Rectal smooth muscle tissue (tissue), 1 donor: ENCODE data around the gene PRKCD.

Experiments
- H3K27ac ChIP-seq: one replicate; pipeline ENCODE4 v1.7.0; 2013; ENCODE audit warnings: low read depth, low read length, inconsistent platforms
- H3K27me3 ChIP-seq: one replicate; pipeline ENCODE4 v1.7.0; 2013; ENCODE audit warnings: low read length; ENCODE audit not compliant: control insufficient read depth, insufficient read depth
- H3K36me3 ChIP-seq: one replicate; pipeline ENCODE4 v1.7.0; 2013; ENCODE audit warnings: low read length; ENCODE audit not compliant: control insufficient read depth, insufficient read depth
- H3K4me1 ChIP-seq: one replicate; pipeline ENCODE4 v1.7.0; 2013; ENCODE audit warnings: low read length; ENCODE audit not compliant: control insufficient read depth, insufficient read depth
- H3K4me3 ChIP-seq: one replicate; pipeline ENCODE4 v1.7.0; 2013; ENCODE audit warnings: low read length
- H3K9ac ChIP-seq: one replicate; pipeline ENCODE4 v1.7.0; 2013; ENCODE audit warnings: low read length

PRKCD gene

GRCh38 chr3:53160660-53161449, at the start of gene PRKCD:
Gene PRKCD, plus strand, starts transcription at chr3:53161209. Its CDS starts 17,214 bp downstream, at chr3:53178423.
- Histone ChIP-seq H3K36me3 (no peaks in the 10 kb centered on the region), H3K4me1 (no peaks in the 10 kb centered on the region), H3K4me3 (peak within 1 kb of the TSS; percentile 84), H3K27me3 (peaks cover 8% of the 10 kb centered on the region), H3K9ac (peak within 1 kb of the TSS; percentile 66), H3K27ac (peak within 1 kb of the TSS; percentile 69)

GRCh38 chr3:53111822-53112221, 49.2 kb upstream of the PRKCD start:
- peaks cover 16% of the 10 kb centered on the region for H3K4me1 ChIP-seq
- H3K27me3 ChIP-seq, result no peaks in the 10 kb centered on the region
- H3K4me3 ChIP-seq, result no peak overlapping the region
- no peak overlapping the region for H3K9ac ChIP-seq
- H3K36me3 ChIP-seq, result no peaks in the 10 kb centered on the region
- peak overlapping the region; percentile 48 for H3K27ac ChIP-seq

GRCh38 chr3:53113293-53114010, 47.6 kb upstream of the PRKCD start:
- H3K9ac ChIP-seq, result no peak overlapping the region
- H3K4me1 ChIP-seq, result peaks cover 16% of the 10 kb centered on the region
- peak overlapping the region; percentile 75 for H3K27ac ChIP-seq
- no peak overlapping the region for H3K4me3 ChIP-seq
- no peaks in the 10 kb centered on the region for H3K27me3 ChIP-seq
- peaks cover 9% of the 10 kb centered on the region for H3K36me3 ChIP-seq

- H3K4me3 ChIP-seq, result no peak overlapping the region
- H3K4me1 ChIP-seq, result peaks cover 16% of the 10 kb centered on the region
- H3K9ac ChIP-seq, result no peak overlapping the region
- H3K36me3 ChIP-seq, result peaks cover 13% of the 10 kb centered on the region
- H3K27ac ChIP-seq, result peak overlapping the region; percentile 75
- no peaks in the 10 kb centered on the region for H3K27me3 ChIP-seq
Observed at GRCh38 chr3:53114011-53114400, 47.0 kb upstream of the PRKCD start.

GRCh38 chr3:53114412-53115074, 46.5 kb upstream of the PRKCD start:
- H3K9ac ChIP-seq, result no peak overlapping the region
- no peaks in the 10 kb centered on the region for H3K27me3 ChIP-seq
- no peak overlapping the region for H3K27ac ChIP-seq
- H3K36me3 ChIP-seq, result peaks cover 13% of the 10 kb centered on the region
- H3K4me3 ChIP-seq, result no peak overlapping the region
- H3K4me1 ChIP-seq, result peaks cover 16% of the 10 kb centered on the region

GRCh38 chr3:53116956-53117355, 44.1 kb upstream of the PRKCD start:
- Histone ChIP-seq H3K4me3 (no peak overlapping the region), H3K27me3 (no peaks in the 10 kb centered on the region), H3K27ac (no peak overlapping the region), H3K36me3 (peaks cover 33% of the 10 kb centered on the region), H3K9ac (no peak overlapping the region), H3K4me1 (peaks cover 14% of the 10 kb centered on the region)

- Histone ChIP-seq H3K27me3 (no peaks in the 10 kb centered on the region), H3K27ac (no peak overlapping the region), H3K36me3 (peaks cover 56% of the 10 kb centered on the region), H3K9ac (no peak overlapping the region), H3K4me3 (no peak overlapping the region), H3K4me1 (no peaks in the 10 kb centered on the region)
Observed at GRCh38 chr3:53120336-53120735, 40.7 kb upstream of the PRKCD start.

GRCh38 chr3:53122255-53122932, 38.6 kb upstream of the PRKCD start:
- peaks cover 56% of the 10 kb centered on the region for H3K36me3 ChIP-seq
- no peak overlapping the region for H3K4me3 ChIP-seq
- no peak overlapping the region for H3K27ac ChIP-seq
- H3K27me3 ChIP-seq, result no peaks in the 10 kb centered on the region
- H3K4me1 ChIP-seq, result no peaks in the 10 kb centered on the region
- H3K9ac ChIP-seq, result no peak overlapping the region

GRCh38 chr3:53122933-53123305, 38.1 kb upstream of the PRKCD start:
- H3K4me1 ChIP-seq, result no peaks in the 10 kb centered on the region
- no peak overlapping the region for H3K4me3 ChIP-seq
- no peaks in the 10 kb centered on the region for H3K27me3 ChIP-seq
- H3K36me3 ChIP-seq, result peaks cover 53% of the 10 kb centered on the region
- H3K27ac ChIP-seq, result no peak overlapping the region
- H3K9ac ChIP-seq, result no peak overlapping the region

GRCh38 chr3:53123510-53123909, 37.5 kb upstream of the PRKCD start:
- Histone ChIP-seq H3K4me3 (no peak overlapping the region), H3K27ac (no peak overlapping the region), H3K36me3 (peaks cover 50% of the 10 kb centered on the region), H3K9ac (no peak overlapping the region), H3K4me1 (no peaks in the 10 kb centered on the region), H3K27me3 (no peaks in the 10 kb centered on the region)

- Histone ChIP-seq H3K36me3 (peaks cover 47% of the 10 kb centered on the region), H3K27ac (no peak overlapping the region), H3K27me3 (no peaks in the 10 kb centered on the region), H3K9ac (no peak overlapping the region), H3K4me1 (no peaks in the 10 kb centered on the region), H3K4me3 (no peak overlapping the region)
Observed at GRCh38 chr3:53123953-53124352, 37.1 kb upstream of the PRKCD start.

- Histone ChIP-seq H3K9ac (no peak overlapping the region), H3K27ac (no peak overlapping the region), H3K4me1 (peaks cover 10% of the 10 kb centered on the region), H3K4me3 (no peak overlapping the region), H3K27me3 (no peaks in the 10 kb centered on the region), H3K36me3 (peaks cover 30% of the 10 kb centered on the region)
Observed at GRCh38 chr3:53126601-53127000, 34.4 kb upstream of the PRKCD start.
